AG08396 (cell line): Measurements from ENCODE around the gene TNIK.

Experiments used
- DNase-seq: peaks from one replicate; pipeline ENCODE4 v3.0.0; 2012; ENCODE audit warnings: low spot score, mixed read lengths

The TNIK gene

GRCh38 chr3:171187706-171188290, 272.4 kb downstream of the TNIK start:
- DNase-seq = peak; percentile 35

- no peak for DNase-seq
These were observed 273.2 kb downstream of the TNIK start for GRCh38 chr3:171186817-171187500.

GRCh38 chr3:171186383-171186782, 273.8 kb downstream of the TNIK start:
- no peak for DNase-seq

GRCh38 chr3:171185959-171186358, 274.2 kb downstream of the TNIK start:
- DNase-seq = no peak

GRCh38 chr3:171184372-171184771, 275.8 kb downstream of the TNIK start:
- no peak for DNase-seq

GRCh38 chr3:171183042-171183441, 277.2 kb downstream of the TNIK start:
- DNase-seq = no peak

GRCh38 chr3:171181907-171182690, 278.1 kb downstream of the TNIK start:
- DNase-seq = no peak

- DNase-seq = no peak
These were observed 281.5 kb downstream of the TNIK start for GRCh38 chr3:171178714-171179113.

- DNase-seq = no peak
These were observed 282.7 kb downstream of the TNIK start for GRCh38 chr3:171177553-171177952.

- DNase-seq = no peak
These were observed 283.1 kb downstream of the TNIK start for GRCh38 chr3:171177056-171177455.

- no peak for DNase-seq
These were observed 283.8 kb downstream of the TNIK start for GRCh38 chr3:171176244-171176933.

- peak; percentile 24 for DNase-seq
These were observed 284.4 kb downstream of the TNIK start for GRCh38 chr3:171175741-171176234.

GRCh38 chr3:171173736-171174135, 286.5 kb downstream of the TNIK start:
- DNase-seq = no peak

- DNase-seq = no peak
These were observed 288.1 kb downstream of the TNIK start for GRCh38 chr3:171172070-171172469.

- DNase-seq = no peak
These were observed 290.3 kb downstream of the TNIK start for GRCh38 chr3:171169866-171170265.

GRCh38 chr3:171169443-171169842, 290.8 kb downstream of the TNIK start:
- no peak for DNase-seq

- DNase-seq = no peak
These were observed 291.7 kb downstream of the TNIK start for GRCh38 chr3:171168551-171168950.

- DNase-seq = peak; percentile 30
These were observed 292.1 kb downstream of the TNIK start for GRCh38 chr3:171168086-171168485.

GRCh38 chr3:171165983-171166382, 294.2 kb downstream of the TNIK start:
- no peak for DNase-seq

GRCh38 chr3:171165499-171165921, 294.7 kb downstream of the TNIK start:
- no peak for DNase-seq

- DNase-seq = no peak
These were observed 296.1 kb downstream of the TNIK start for GRCh38 chr3:171164067-171164465.
